PC-3 (cell line): ENCODE results near the gene KDM6A.

ENCODE experiments used
- CTCF ChIP-seq: fragments of 300-600 bp; sonication (generic); conservative IDR thresholded peaks from 2 replicates; pipeline ENCODE4 v1.5.1; 2017; ENCODE audit warnings: antibody characterized with exemption, low read depth, mild to moderate bottlenecking, low read length
- EZH2 ChIP-seq: fragments of 300-600 bp; sonication (generic); IDR thresholded peaks from one replicate; pipeline ENCODE4 v1.6.1; 2017; ENCODE audit warnings: antibody characterized with exemption, mild to moderate bottlenecking, low read length; ENCODE audit not compliant: unreplicated experiment
- EZH2phosphoT487 ChIP-seq: fragments of 300-600 bp; sonication (generic); IDR thresholded peaks from 2 replicates; pipeline ENCODE4 v1.6.1; 2018; ENCODE audit warnings: mild to moderate bottlenecking, antibody characterized with exemption, low read length, borderline replicate concordance

- TF ChIP-seq CTCF (no peak), EZH2phosphoT487 (no peak), EZH2 (no peak)
These were observed 102.8 kb downstream of the KDM6A start for GRCh38 chrX:44975666-44976263.
